Mononuclear cell (primary cell): ENCODE measurements around the gene SEH1L. TPM values are rescaled to one million over a fixed set of nuclear protein-coding genes. Genes with fewer than 3 reads are reported as not detected.
"Not testable (repeated sequence)": the region's sequence is repeated elsewhere in the genome, so short reads cannot be mapped to it uniquely, and the experiment has no call there.

Experiments used
- H3K27me3 ChIP-seq: 2 replicates; pipeline ENCODE4 v1.6.0; 2011; ENCODE audit warnings: low read length, control low read depth; ENCODE audit not compliant: insufficient read depth
- H3K4me1 ChIP-seq: 2 replicates; pipeline ENCODE4 v1.5.1; 2011; ENCODE audit warnings: mild to moderate bottlenecking, low read length, control low read depth; ENCODE audit not compliant: insufficient read depth
- H3K4me3 ChIP-seq: 2 replicates; pipeline ENCODE4 v1.5.1; 2011; ENCODE audit warnings: mild to moderate bottlenecking, low read length, moderate library complexity
- H3K9me3 ChIP-seq: 2 replicates; pipeline ENCODE4 v1.5.1; 2011; ENCODE audit warnings: low read depth, mild to moderate bottlenecking, control low read depth, low read length
- total RNA-seq: library from RNA; depleted of rRNA; stranded (reverse); fragments of >200 nt; gene quantifications from one replicate; pipeline ENCODE4 v1.2.3, GENCODE V29; 2012

The SEH1L gene
- total RNA-seq: 17.1 TPM

GRCh38 chr18:12947285-12948049 is at the start of gene SEH1L:
SEH1L (plus strand) TSS chr18:12948011; CDS start chr18:12948122, 111 bp downstream.
- Histone ChIP-seq H3K9me3 (no peaks in the 10 kb centered on the region), H3K4me1 (peaks cover 25% of the 10 kb centered on the region), H3K27me3 (no peaks in the 10 kb centered on the region), H3K4me3 (peak within 1 kb of the TSS; percentile 62)

GRCh38 chr18:12901208-12901607 is 46.6 kb upstream of the SEH1L start:
- H3K4me1 ChIP-seq, H3K9me3 ChIP-seq, H3K4me3 ChIP-seq, H3K27me3 ChIP-seq: not testable (repeated sequence)

- Histone ChIP-seq H3K9me3 (no peaks in the 10 kb centered on the region), H3K27me3 (peaks cover 5% of the 10 kb centered on the region), H3K4me1 (peaks cover 10% of the 10 kb centered on the region), H3K4me3 (no peak overlapping the region)
These were observed 43.7 kb upstream of the SEH1L start for GRCh38 chr18:12904012-12904516.

- Histone ChIP-seq H3K4me3 (no peak overlapping the region), H3K27me3 (peaks cover 5% of the 10 kb centered on the region), H3K9me3 (no peaks in the 10 kb centered on the region), H3K4me1 (peaks cover 14% of the 10 kb centered on the region)
These were observed 41.7 kb upstream of the SEH1L start for GRCh38 chr18:12906119-12906518.

- H3K4me1 ChIP-seq: peaks cover 20% of the 10 kb centered on the region
- peaks cover 5% of the 10 kb centered on the region for H3K27me3 ChIP-seq
- no peaks in the 10 kb centered on the region for H3K9me3 ChIP-seq
- H3K4me3 ChIP-seq: no peak overlapping the region
These were observed 41.0 kb upstream of the SEH1L start for GRCh38 chr18:12906773-12907172.

GRCh38 chr18:12907258-12907925 is 40.4 kb upstream of the SEH1L start:
- H3K9me3 ChIP-seq: no peaks in the 10 kb centered on the region
- H3K27me3 ChIP-seq: peaks cover 5% of the 10 kb centered on the region
- no peak overlapping the region for H3K4me3 ChIP-seq
- peaks cover 22% of the 10 kb centered on the region for H3K4me1 ChIP-seq

GRCh38 chr18:12908706-12909105 is 39.1 kb upstream of the SEH1L start:
- Histone ChIP-seq H3K27me3 (peaks cover 5% of the 10 kb centered on the region), H3K4me1 (peaks cover 21% of the 10 kb centered on the region), H3K9me3 (no peaks in the 10 kb centered on the region), H3K4me3 (no peak overlapping the region)

- H3K27me3 ChIP-seq: peaks cover 5% of the 10 kb centered on the region
- peak overlapping the region; percentile 25 for H3K4me3 ChIP-seq
- peaks cover 12% of the 10 kb centered on the region for H3K4me1 ChIP-seq
- no peaks in the 10 kb centered on the region for H3K9me3 ChIP-seq
These were observed 36.5 kb upstream of the SEH1L start for GRCh38 chr18:12911025-12911928.

- Histone ChIP-seq H3K4me3 (no peak overlapping the region), H3K27me3 (peaks cover 5% of the 10 kb centered on the region), H3K9me3 (no peaks in the 10 kb centered on the region), H3K4me1 (peaks cover 12% of the 10 kb centered on the region)
These were observed 35.7 kb upstream of the SEH1L start for GRCh38 chr18:12911929-12912703.

GRCh38 chr18:12921178-12921577 is 26.6 kb upstream of the SEH1L start:
- Histone ChIP-seq H3K4me1 (no peaks in the 10 kb centered on the region), H3K27me3 (no peaks in the 10 kb centered on the region), H3K9me3 (no peaks in the 10 kb centered on the region), H3K4me3 (no peak overlapping the region)

- H3K4me1 ChIP-seq: no peaks in the 10 kb centered on the region
- H3K9me3 ChIP-seq: no peaks in the 10 kb centered on the region
- no peak overlapping the region for H3K4me3 ChIP-seq
- no peaks in the 10 kb centered on the region for H3K27me3 ChIP-seq
These were observed 25.5 kb upstream of the SEH1L start for GRCh38 chr18:12922266-12922665.

GRCh38 chr18:12924616-12925015 is 23.2 kb upstream of the SEH1L start:
- no peak overlapping the region for H3K4me3 ChIP-seq
- peaks cover 6% of the 10 kb centered on the region for H3K4me1 ChIP-seq
- H3K27me3 ChIP-seq: no peaks in the 10 kb centered on the region
- no peaks in the 10 kb centered on the region for H3K9me3 ChIP-seq

- H3K4me3 ChIP-seq: no peak overlapping the region
- H3K27me3 ChIP-seq: no peaks in the 10 kb centered on the region
- H3K4me1 ChIP-seq: peaks cover 6% of the 10 kb centered on the region
- H3K9me3 ChIP-seq: no peaks in the 10 kb centered on the region
These were observed 19.6 kb upstream of the SEH1L start for GRCh38 chr18:12928206-12928605.

- Histone ChIP-seq H3K9me3 (no peaks in the 10 kb centered on the region), H3K27me3 (no peaks in the 10 kb centered on the region), H3K4me1 (peaks cover 6% of the 10 kb centered on the region), H3K4me3 (no peak overlapping the region)
These were observed 19.2 kb upstream of the SEH1L start for GRCh38 chr18:12928641-12929040.
